GM19397 (cell line): Measurements from ENCODE around the gene GAPVD1.
"Not testable (repeated sequence)": the region's sequence is repeated elsewhere in the genome, so short reads cannot be mapped to it uniquely, and the experiment has no call there.

Experiments
- ATAC-seq: cut with Tn5 transposase; IDR thresholded peaks from one replicate; pipeline ENCODE4 v1.9.1; 2021; ENCODE audit warnings: mild to moderate bottlenecking, moderate library complexity; ENCODE audit not compliant: unreplicated experiment

GAPVD1 gene

DNA sequence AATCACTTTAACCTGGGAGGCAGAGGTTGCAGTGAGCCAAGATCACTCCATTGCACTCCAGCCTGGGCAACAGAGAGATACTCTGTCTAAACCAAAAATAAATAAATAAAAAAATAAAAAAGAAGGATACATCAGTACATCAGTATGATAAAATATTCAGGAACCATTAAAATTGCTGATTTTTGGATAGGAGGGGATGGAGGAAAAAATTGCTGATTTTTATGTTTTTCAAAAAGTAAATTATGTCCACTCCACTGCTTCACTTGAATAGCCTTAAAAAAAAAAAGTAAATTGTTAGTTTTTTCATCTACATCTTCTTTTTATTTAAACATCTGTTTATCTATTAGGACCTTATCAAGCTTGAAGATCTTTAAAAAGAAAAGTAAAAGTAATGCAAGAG lies 7.4 kb upstream of the GAPVD1 start:
- ATAC-seq: no peak

DNA sequence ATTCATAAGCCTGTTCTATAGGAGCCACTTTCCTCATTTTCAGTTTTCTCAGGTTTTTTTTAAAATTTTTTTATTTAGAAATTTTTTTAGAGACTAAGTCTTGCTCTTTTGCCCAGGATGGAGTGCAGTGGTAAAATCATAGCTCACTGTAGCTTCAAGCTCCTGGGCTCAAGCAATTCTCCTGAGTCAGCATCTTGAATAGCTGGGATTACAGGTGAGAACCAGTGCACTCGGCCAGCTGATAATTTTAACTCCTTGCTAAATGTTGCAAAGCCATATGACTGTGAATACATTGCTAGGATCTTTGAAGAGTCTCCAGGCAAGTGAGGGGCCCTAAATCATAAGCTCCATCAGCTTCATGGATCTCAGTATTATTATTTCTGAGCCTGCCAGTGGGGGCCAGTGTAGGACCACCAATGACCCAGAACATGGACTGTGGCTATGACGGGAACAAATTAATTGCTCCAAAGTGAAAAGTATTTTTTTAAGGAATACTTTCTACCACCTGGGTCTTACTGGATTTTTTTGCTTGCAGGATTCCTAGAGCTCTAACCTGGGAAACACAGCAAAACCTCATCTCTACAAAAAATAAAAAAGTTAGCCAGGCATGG lies 5.7 kb upstream of the GAPVD1 start:
- no peak for ATAC-seq

DNA sequence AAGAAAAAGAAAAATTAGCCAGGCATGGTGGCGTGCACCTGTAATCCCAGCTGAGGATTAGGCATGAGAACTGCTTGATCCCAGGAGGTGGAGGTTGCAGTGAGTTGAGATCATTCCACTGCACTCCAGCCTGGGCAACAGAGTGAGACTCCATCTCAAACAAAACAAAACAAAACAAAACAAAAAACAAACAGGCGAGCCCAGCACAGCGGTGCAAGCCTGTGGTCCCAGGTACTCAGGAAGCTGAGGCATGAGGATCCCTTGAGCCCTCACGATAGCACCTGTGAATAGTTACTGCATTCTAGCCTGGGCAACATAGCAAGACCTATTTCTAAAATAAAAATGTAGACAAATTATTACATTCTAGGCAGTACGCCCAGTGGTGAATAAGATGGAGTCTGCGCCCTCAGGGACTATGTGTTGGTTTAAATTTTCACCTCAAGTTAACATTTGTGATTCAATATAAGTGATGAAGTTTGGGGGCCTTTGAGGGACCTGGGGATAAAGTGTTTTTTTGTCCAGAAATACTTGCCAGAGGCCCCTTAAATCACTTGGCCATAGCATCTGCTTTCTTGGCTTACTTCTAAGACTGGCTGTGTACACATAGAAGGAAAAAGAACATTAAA lies 3.4 kb upstream of the GAPVD1 start:
- no peak for ATAC-seq

DNA sequence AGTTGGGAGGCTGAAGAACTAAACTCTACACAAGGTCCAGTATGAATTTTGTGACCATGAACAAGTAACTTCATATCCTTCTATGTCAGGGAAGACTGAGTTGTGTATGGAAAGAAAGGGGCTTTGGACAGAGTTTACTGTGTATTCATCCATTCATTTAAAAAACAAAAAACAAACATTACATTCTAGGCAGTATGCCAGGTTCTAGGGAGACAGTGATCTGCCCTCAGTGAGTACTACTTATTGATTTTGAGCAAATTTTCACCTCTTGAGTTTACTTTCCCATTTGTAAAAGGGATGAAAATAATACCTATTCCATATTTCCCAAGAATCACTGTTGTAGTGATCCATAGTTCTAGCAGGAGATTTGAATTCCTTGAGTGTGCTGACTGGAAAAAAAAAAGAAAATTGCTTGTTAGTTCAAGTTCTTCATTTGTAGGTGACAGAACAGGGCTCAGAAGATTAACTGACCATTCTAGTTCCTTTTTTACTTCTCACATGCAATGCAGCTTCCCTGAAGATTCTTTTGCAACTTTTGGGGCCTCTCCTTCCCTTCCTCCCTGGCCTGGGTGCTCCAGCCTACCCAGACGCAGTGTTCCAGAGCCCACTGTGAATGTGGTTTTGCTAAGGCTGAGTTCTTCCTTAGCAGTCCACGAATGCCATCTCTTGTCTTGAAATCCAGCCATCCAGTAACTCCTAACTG lies 2.6 kb upstream of the GAPVD1 start:
- ATAC-seq: no peak

DNA sequence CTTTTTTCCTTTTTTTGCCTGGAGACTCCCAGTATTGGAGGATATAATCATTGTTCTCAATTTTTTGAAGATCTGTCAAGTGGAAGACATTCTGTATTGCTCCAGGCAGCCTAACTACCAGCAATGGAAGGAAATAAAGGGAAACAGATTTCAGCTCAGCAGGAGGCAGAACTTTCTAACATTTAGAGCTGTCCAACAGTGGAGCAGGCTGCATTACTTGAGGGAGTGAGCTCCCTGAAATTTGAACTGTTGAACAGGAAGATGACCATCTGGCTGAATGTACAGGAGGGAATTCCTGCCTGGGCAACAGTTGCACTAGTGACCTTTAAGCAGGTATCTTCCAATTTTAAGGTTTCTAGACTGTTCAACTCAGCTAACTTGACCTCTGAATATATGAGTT lies 1.1 kb upstream of the GAPVD1 start:
- no peak for ATAC-seq

DNA sequence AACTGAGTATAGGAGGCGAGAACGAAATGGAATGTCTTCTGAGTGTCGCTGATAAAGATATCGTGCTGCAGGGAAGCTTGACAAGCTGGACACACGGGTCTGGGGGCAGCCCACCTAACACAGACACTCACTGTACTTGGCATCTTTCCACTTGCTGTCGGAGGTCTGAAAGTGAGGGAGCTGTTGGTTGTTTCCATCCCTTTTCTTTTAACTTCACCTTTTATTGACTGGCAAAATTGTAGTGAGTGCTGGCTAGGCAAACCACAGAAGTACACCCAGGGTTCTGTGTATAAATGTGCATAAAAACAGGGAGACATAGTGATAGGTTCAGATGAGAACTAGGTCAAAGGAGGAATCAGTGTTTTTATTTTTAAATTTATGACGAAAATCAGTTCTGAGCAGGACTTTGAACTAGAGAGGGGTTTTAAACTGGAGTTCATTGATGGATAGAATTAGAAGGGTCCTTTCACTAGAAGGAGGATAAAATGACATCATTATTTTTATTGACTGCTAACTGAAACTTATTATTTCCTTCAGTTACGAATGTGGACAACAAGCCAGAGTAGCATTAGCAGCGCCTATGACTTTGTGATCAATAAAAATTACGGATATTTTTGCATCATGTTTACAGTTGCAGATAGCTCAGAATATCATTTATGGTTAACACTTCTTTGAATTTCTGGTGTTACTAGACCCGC lies 817 bp downstream of the GAPVD1 start:
- no peak for ATAC-seq

DNA sequence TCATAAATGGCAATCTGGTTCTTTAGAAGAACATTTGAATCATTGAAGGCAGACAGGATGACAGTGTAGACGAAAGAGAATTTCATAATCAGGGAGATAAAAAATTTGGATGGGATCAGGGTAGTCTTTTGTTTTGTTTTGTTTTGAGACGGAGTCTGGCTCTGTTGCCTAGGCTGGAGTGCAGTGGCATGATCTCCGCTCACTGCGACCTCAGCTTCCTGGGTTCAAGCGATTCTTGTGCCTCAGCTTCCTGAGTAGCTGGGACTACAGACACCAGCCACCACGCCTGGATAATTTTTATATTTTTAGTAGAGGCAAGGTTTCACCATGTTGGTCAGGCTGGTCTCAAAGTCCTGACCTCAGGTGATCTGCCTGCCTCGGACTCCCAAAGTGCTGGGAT lies 2.4 kb downstream of the GAPVD1 start:
- ATAC-seq: not testable (repeated sequence)

DNA sequence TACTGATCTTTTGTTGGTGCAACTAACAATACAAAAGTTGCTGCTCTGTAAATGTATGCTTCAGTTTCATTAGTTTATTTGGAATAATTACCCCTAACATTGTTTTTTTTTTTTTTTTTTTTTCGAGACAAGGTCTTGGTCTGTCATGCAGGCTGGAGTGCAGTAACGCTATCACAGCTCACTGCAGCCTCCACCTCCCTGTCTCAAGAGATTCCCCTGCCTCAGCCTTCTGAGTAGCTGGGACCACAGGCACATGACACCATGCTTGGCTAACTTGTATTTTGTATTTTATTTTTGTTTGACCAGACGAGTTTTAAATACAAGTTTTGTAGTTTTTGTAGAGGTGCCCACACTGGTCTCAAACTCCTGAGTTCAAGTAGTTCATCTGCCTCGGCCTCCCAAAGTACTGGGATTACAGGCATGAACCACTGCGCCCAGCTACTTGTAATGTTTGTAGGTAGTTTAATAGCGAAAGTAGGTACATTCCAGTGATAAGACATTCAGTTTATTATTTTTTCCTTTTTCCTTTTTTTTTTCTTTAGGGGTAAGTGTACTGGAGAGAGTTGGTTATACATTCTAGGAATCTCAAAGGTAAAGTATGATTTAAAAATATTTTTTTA lies 6.9 kb downstream of the GAPVD1 start:
- ATAC-seq: no peak

DNA sequence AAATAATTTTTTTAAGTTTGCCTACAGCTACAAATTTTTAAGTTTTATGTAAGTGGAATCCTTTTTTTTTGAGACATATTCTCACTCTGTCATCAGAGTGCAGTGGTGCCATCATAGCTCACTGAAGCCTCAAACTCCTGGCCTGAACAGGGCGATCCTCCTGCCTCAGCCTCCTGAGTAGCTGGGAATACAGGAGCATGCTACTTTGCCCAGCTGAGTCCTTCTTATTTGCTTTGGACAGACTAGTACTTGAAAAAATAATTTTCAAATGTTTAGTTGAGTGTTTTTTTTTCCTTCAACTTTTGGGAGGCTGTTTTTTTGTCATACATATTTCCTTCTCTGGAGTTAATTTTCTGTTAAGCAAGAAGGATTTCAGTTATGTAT lies 7.4 kb downstream of the GAPVD1 start:
- ATAC-seq: no peak

DNA sequence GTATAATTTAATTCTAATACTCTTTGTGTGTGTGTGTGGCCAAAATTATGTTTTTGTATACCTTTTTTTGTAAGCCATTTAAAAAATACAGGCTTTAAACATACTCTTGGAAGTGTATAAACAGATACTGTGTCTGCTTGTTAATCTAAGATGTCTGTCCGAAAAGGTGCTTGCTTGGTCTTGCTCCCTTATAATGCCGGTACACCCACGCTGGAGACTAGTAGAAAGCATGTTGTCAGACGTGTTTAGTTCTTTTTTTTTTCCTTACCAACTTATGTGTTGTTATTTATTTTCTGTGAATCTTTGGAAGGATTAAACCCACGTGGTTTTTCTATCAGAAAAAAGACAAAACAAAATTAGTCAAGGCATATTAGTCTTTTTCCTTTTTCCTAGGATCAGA lies 9.5 kb downstream of the GAPVD1 start:
- no peak for ATAC-seq

DNA sequence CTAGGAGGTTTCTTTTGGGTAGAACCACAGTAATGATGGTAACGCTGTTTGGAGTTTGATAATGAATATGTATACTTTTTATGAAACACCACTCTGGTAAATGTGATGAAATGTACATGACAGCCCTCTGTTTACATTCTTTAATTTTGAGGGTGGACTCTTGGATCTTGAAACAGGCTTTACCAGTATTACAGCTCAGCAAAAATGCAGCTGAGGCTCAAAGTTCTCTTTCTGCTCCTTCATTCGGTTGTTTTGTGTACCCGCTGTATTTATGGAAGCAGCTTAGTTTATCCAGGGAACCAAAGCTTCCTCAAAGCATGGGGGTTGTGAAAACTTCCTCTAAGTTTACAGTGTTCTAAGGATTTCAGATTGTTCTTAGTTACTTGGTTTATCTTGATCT lies 11.1 kb downstream of the GAPVD1 start:
- ATAC-seq: no peak

DNA sequence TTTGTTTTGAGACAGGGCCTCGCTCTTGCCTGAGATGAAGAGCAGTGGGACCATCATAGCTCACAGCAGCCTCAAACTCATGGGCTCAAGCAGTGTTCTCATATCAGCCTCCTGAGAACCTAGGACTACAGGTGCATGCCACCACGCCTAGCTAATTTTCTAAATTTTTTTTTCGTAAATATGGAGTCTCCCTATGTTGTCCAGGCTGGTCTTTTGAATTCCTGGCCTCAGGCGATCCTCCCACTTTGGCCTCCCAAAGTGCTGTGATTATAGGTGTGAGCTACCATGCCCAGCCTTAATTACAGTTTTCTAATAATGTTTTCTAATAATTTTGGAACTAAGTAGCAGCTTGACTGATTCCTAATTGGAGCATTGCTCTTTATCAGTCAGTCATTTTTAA lies 15.1 kb downstream of the GAPVD1 start:
- ATAC-seq: no peak

DNA sequence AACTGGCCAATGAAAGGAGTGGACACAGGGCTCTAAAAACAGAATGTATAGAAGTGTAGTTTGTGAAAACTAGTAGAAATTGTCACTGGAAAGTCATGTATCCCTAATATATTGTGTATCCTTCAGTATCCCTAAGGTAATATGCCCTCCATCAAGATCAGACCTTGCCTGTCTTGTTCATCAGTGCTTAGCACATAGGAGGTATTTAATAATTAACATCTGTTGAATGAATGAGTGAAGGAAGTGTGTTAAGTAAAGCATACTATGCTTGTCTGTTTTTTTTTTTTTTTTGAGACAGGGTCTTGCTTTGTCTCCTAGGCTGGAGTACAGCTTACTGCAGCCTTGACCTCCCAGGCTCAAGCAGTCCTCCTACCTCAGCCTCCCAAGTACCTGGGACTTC lies 15.8 kb downstream of the GAPVD1 start:
- ATAC-seq: no peak

DNA sequence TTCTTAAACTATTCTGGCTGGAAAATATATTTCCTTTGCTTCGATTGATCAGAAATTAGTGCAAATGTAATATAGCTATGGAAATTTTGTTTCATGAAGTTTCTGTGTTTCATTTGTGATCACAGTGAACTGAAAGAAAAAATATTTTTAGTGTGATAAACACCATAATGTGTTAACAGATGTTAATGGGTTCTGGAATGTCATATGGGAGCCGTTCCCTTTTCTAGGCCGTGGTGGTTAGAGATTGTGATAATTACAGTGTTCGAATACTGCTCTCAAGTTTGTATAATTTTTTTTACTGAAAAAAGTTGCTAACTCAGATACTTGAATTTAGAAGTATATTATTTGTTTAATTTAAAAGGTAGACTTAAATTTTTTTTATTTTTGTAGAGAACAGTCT lies 19.3 kb downstream of the GAPVD1 start:
- no peak for ATAC-seq

DNA sequence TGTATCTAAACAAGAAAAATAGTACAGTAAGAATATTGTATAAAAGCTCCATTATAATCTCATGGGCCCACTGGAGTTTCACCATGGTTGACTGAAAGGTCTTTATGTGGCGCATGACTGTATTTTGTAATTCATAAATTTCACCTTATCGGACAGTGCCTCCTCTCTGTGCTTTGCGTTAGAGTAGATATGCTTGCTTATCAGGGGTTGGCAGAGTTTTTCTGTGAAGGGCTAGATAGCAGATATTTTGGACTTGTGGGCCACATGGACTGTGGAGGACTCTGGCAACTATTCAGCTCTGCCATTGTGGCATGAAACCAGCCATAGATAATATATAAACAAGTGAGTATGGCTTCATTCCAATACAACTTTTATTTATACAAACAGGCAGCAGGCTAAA lies 23.2 kb downstream of the GAPVD1 start:
- no peak for ATAC-seq

DNA sequence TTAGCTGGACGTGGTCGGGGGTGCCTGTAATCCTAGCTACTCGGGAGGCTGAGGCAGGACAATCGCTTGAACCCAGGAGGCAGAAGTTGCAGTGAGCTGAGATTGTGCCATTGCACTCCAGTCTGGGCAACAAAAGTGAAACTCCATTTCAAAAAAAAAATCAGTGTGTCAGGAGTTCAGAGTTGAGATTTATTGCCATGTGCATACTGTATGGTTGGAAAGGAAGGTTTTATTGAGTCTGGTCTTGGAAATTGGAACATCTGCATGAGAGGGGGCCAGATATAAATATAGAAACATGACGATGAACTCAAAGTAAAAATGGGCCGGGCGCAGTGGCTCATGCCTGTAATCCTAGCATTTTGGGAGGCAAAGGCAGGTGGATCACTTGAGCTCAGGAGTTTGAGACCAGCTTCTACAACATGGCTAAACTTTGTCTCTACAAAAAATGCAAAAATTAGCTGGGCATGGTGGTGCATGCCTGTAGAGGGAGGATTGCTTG lies 25.4 kb downstream of the GAPVD1 start:
- not testable (repeated sequence) for ATAC-seq

DNA sequence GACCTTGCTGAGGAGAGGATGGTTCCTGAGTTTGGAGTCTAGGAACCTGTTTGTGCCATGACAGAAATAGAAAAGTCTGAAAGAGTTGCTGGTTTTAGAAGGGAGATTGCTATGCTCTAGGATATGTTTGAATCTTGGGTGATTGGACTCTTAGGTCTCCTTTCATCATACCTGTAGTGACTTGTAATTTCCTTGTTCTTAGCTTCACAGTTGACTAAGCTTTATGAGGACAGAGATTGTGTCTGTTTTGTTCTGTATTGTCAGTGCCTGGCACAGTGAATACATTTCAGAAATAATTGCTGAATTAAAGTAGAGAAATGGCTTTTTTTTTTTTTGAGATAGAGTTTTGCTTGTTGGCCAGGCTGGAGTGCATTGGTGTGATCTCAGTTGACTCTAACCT lies 31.5 kb downstream of the GAPVD1 start:
- no peak for ATAC-seq

DNA sequence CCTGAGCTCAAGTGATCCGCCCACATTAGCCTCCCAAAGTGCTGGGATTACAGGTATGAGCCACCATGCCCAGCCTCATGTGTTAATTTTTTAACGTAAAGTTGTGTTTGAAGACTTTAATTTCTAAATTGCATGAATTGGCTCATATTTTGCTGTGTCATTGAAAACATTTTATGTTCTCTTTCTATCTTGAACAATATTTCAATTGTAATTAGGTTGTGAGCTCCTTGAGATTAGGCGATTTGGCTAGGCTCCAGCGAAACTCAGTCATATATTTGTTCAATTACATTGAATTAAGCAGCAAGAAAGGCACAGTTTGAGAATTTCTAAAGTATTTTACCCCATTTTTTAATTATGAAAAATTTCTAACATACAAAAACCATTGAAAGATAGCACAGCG lies 34.0 kb downstream of the GAPVD1 start:
- no peak for ATAC-seq

DNA sequence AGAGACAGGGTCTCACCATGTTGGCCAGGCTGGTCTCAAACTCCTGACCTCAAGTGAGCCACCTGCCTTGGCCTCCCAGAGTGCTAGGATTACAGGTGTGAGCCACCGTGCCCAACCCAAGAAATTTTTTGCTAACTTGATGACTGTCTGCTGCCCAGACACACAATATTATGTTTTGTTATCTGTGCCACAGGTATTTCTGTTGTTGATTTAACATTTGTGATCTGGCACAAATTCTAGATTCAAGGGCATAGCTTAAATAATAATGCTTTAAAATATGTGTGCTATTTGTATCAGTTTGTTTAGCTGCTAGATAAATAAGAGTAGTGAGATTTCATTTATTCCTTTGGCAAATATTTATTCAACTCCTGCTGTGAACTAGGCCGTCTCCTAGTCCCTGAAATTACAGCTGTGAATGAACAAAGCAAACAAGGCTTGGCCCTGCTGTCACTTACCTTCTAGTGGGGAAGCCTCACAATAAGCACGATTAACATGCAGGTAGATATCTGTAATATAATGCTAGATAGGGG lies 35.3 kb downstream of the GAPVD1 start:
- no peak for ATAC-seq

DNA sequence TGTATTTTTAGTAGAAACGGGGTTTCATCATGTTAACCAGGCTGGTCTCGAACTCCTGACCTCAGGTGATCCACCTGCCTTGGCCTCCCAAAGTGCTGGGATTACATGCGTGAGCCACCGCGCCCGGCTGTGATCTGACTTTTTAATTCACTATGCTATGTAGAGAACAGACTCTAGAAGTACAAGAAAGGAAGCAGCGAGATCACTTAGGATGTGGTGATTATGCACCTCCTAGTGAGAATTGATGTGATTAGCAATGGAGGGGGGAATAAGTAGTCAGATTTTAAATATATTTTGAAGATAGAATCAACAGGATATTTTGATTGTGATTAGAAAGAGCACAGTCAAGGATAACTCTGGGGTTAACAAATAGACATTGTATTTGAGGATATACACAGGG lies 36.3 kb downstream of the GAPVD1 start:
- no peak for ATAC-seq

DNA sequence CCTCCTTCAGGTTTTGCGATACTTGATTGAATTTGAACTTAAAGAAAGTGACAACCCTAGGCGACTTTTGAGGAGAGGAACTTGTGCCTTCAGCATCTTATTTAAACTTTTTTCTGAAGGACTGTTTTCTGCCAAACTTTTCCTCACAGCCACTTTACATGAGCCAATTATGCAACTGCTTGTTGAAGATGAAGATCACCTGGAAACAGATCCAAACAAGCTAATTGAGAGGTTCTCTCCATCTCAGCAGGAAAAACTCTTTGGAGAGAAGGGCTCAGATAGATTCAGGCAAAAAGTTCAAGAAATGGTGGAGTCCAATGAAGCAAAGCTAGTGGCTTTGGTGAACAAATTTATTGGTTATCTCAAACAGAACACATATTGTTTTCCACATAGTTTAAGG lies 40.6 kb downstream of the GAPVD1 start:
- ATAC-seq: no peak
